Brain microvascular endothelial cell (primary cell): ENCODE results near the gene PDE8A.

Source experiments
- DNase-seq: peaks from one replicate; pipeline ENCODE4 v3.0.0-alpha.2; 2020
- H3K27ac ChIP-seq: fragments of 250-450 bp; sonication (Bioruptor Pico); 2 replicates; pipeline ENCODE4 v1.5.1; 2020; ENCODE audit warnings: mild to moderate bottlenecking, moderate library complexity
- H3K27me3 ChIP-seq: fragments of 250-450 bp; sonication (Bioruptor Pico); replicated peaks from 2 replicates; pipeline ENCODE4 v1.5.1; 2020; ENCODE audit warnings: mild to moderate bottlenecking
- H3K36me3 ChIP-seq: fragments of 250-450 bp; sonication (Bioruptor Pico); replicated peaks from 2 replicates; pipeline ENCODE4 v1.5.1; 2020; ENCODE audit warnings: mild to moderate bottlenecking
- H3K4me3 ChIP-seq: 2 replicates; pipeline ENCODE4 v1.5.1; 2011; ENCODE audit warnings: low read depth, mild to moderate bottlenecking, control low read depth, low read length, moderate library complexity
- CTCF ChIP-seq: IDR thresholded peaks from 2 replicates; pipeline ENCODE4 v1.5.1; 2011; ENCODE audit warnings: low read depth, mild to moderate bottlenecking, moderate library complexity, low read length, control low read depth, inconsistent platforms; ENCODE audit errors: missing control alignments
- in situ Hi-C: cut with HindIII; loops from 2 replicates; pipeline ENCODE4 v1.10.0; 2017; ENCODE audit warnings: low sequenced_read_pairs, low pct_ligation_motif_present

Gene PDE8A

GRCh38 chr15:84981711-84982300, at the start of gene PDE8A:
TSS of gene PDE8A (plus strand) at chr15:84981856. CDS start at chr15:84982163, 307 bp downstream.
- Histone ChIP-seq H3K27ac (peak within 1 kb of the TSS; percentile 82), H3K36me3 (no peaks in the 10 kb centered on the region), H3K27me3 (no peaks in the 10 kb centered on the region), H3K4me3 (peak within 1 kb of the TSS; percentile 80)
- in situ Hi-C loops, result no loop called here
- DNase-seq, result no peak
- TF ChIP-seq CTCF, result no peak

GRCh38 chr15:84934942-84935729, 46.5 kb upstream of the PDE8A start:
- no peak for DNase-seq
- no peak overlapping the region for H3K4me3 ChIP-seq
- H3K36me3 ChIP-seq, result no peaks in the 10 kb centered on the region
- no peak overlapping the region for H3K27ac ChIP-seq
- in situ Hi-C loops, result no loop called here
- TF ChIP-seq CTCF, result peak; percentile 51
- H3K27me3 ChIP-seq, result no peaks in the 10 kb centered on the region

DNA sequence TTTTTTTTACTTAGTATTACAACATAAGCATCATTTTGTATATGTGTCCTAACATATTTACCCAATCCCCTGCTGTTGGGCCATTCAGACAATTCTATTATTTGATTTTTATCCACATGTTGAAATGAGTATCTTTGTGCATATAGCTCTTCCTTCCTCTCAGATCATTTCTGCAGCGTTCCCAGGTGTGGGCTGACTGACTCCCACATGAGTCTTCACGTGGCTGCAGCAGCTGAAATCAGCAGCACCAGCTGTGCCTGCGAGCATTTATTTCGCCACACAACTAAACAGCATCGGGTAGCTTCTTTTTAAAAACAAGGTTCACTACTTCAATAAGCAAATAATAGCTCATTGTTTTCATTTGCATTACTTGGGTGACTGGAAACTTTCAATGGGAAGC, 44.5 kb upstream of the PDE8A start:
- DNase-seq, result no peak
- in situ Hi-C loops, result no loop called here

DNA sequence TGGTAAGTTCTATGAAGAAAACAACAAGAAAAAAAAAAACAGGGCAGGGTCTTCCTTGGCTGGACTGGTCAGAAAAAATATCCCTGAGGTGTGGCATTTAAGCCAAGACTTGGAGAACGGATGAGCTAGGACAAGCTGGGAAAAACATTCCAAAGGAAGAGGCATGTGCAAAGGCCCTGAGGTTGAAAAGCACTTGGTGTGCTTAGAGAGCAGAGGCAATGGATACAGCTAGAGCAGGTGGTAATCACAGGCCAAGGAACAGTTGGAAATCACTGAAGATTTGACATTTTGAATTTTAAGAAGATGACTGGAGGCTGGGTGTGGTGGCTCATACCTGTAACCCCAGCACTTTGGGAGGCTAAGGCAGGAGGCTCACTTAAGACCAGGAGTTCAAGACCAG, 42.9 kb upstream of the PDE8A start:
- Histone ChIP-seq H3K36me3 (no peaks in the 10 kb centered on the region), H3K27ac (no peak overlapping the region), H3K4me3 (no peak overlapping the region), H3K27me3 (no peaks in the 10 kb centered on the region)
- no peak for DNase-seq
- in situ Hi-C loops, result no loop called here
- no peak for TF ChIP-seq CTCF

More for the DNA sequence above, 44.5 kb upstream of the PDE8A start:
- no peaks in the 10 kb centered on the region for H3K36me3 ChIP-seq
- no peaks in the 10 kb centered on the region for H3K27me3 ChIP-seq
- no peak overlapping the region for H3K4me3 ChIP-seq
- TF ChIP-seq CTCF, result no peak
- H3K27ac ChIP-seq, result no peak overlapping the region

DNA sequence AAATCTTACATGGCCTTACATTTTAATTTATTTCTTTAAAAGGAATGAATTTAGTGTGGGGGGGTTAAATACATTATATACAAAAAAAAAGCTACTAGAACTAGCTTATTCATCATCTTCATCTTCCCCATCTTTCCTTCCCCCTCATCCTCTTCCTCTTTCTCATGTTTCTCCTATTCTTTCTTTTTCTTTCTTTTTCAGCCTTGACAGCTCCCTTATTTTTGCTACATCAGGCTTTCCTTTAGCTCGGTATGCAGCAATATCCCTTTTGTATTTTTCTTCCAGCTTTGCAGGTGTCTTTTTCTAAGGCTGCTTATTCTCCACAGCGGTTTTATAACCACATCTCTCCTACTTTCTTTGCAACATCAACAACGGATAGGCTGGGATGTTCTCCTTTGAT, 41.3 kb upstream of the PDE8A start:
- no peak for TF ChIP-seq CTCF
- no peak for DNase-seq
- H3K4me3 ChIP-seq, result no peak overlapping the region
- H3K36me3 ChIP-seq, result no peaks in the 10 kb centered on the region
- H3K27ac ChIP-seq, result no peak overlapping the region
- in situ Hi-C loops, result no loop called here
- no peaks in the 10 kb centered on the region for H3K27me3 ChIP-seq
